Measurements from ENCODE around the gene THSD7B.
"Not testable (repeated sequence)": the region's sequence is repeated elsewhere in the genome, so short reads cannot be mapped to it uniquely, and the experiment has no call there.

Gene THSD7B

GRCh38 chr2:137298377-137298776 lies 533.0 kb downstream of the THSD7B start:
- no peak for TF ChIP-seq CTCF (IDR thresholded peaks at IDR 0.05; ENCODE audit: borderline replicate concordance, insufficient read depth, low read depth, low read length)

GRCh38 chr2:137300987-137301386 lies 535.6 kb downstream of the THSD7B start:
- no peak overlapping the region for H3K4me3 ChIP-seq (ENCODE audit: low read depth, low read length)
- TF ChIP-seq CTCF (IDR thresholded peaks at IDR 0.05; ENCODE audit: borderline replicate concordance, insufficient read depth, low read depth, low read length): no peak

More at GRCh38 chr2:137298377-137298776, 533.0 kb downstream of the THSD7B start:
- no peak overlapping the region for H3K4me3 ChIP-seq (ENCODE audit: low read depth, low read length)

- TF ChIP-seq CTCF (IDR thresholded peaks at IDR 0.05; ENCODE audit: borderline replicate concordance, insufficient read depth, low read depth, low read length): no peak
These were observed 537.6 kb downstream of the THSD7B start for GRCh38 chr2:137302957-137303356.

GRCh38 chr2:137316075-137316474 lies 550.7 kb downstream of the THSD7B start:
- TF ChIP-seq CTCF (IDR thresholded peaks at IDR 0.05; ENCODE audit: borderline replicate concordance, insufficient read depth, low read depth, low read length): no peak
- no peak overlapping the region for H3K4me3 ChIP-seq (ENCODE audit: low read depth, low read length)

More at GRCh38 chr2:137302957-137303356, 537.6 kb downstream of the THSD7B start:
- no peak overlapping the region for H3K4me3 ChIP-seq (ENCODE audit: low read depth, low read length)

GRCh38 chr2:137321566-137321965 lies 556.2 kb downstream of the THSD7B start:
- no peak for TF ChIP-seq CTCF (IDR thresholded peaks at IDR 0.05; ENCODE audit: borderline replicate concordance, insufficient read depth, low read depth, low read length)

GRCh38 chr2:137331562-137331961 lies 566.2 kb downstream of the THSD7B start:
- not testable (repeated sequence) for H3K4me3 ChIP-seq (ENCODE audit: low read depth, low read length)

More at GRCh38 chr2:137321566-137321965, 556.2 kb downstream of the THSD7B start:
- no peak overlapping the region for H3K4me3 ChIP-seq (ENCODE audit: low read depth, low read length)

GRCh38 chr2:137333386-137334165 lies 568.2 kb downstream of the THSD7B start:
- H3K4me3 ChIP-seq (ENCODE audit: low read depth, low read length): no peak overlapping the region
- no peak for TF ChIP-seq CTCF (IDR thresholded peaks at IDR 0.05; ENCODE audit: borderline replicate concordance, insufficient read depth, low read depth, low read length)
